SHP77 (cell line): ENCODE results near the gene FOXI2.

Experiments
- DNase-seq, 2 experiments: peaks; one replicate each; lab custom pipeline; 2025; lab: John Stamatoyannopoulos, UW

Gene FOXI2

GRCh38 chr10:127743205-127743604 lies 6.2 kb downstream of the FOXI2 start:
- no peak for DNase-seq

GRCh38 chr10:127744956-127745355 lies 8.0 kb downstream of the FOXI2 start:
- DNase-seq = no peak

- DNase-seq = no peak
These were observed 8.9 kb downstream of the FOXI2 start for GRCh38 chr10:127745861-127746260.

GRCh38 chr10:127755753-127756152 lies 18.8 kb downstream of the FOXI2 start:
- DNase-seq = no peak

GRCh38 chr10:127756264-127756663 lies 19.3 kb downstream of the FOXI2 start:
- no peak for DNase-seq

- DNase-seq = no peak
These were observed 20.0 kb downstream of the FOXI2 start for GRCh38 chr10:127757033-127757432.

GRCh38 chr10:127759276-127759675 lies 22.3 kb downstream of the FOXI2 start:
- no peak for DNase-seq

- no peak for DNase-seq
These were observed 25.9 kb downstream of the FOXI2 start for GRCh38 chr10:127762925-127763324.

- DNase-seq = no peak
These were observed 38.0 kb downstream of the FOXI2 start for GRCh38 chr10:127774766-127775559.

- DNase-seq = no peak
These were observed 39.8 kb downstream of the FOXI2 start for GRCh38 chr10:127776816-127777215.

- DNase-seq = no peak
These were observed 44.4 kb downstream of the FOXI2 start for GRCh38 chr10:127781412-127781811.

GRCh38 chr10:127787873-127788272 lies 50.9 kb downstream of the FOXI2 start:
- DNase-seq = no peak

GRCh38 chr10:127790066-127790624 lies 53.2 kb downstream of the FOXI2 start:
- DNase-seq = no peak
